Neural crest cell (in vitro differentiated cells): Measurements from ENCODE around the gene TP73. TPM values are rescaled to one million over a fixed set of nuclear protein-coding genes. Genes with fewer than 3 reads are reported as not detected.

Experiments used
- DNase-seq: peaks from one replicate; pipeline ENCODE4 v3.0.0; 2021; ENCODE audit warnings: low read depth, mixed read lengths, low spot score
- H3K27ac Mint-ChIP-seq: one replicate; pipeline ENCODE4 v1.8.0; 2021; ENCODE audit warnings: mild to moderate bottlenecking, mixed read lengths; ENCODE audit not compliant: unreplicated experiment
- H3K27me3 Mint-ChIP-seq: 2 replicates; pipeline ENCODE4 v1.8.0; 2021; ENCODE audit warnings: low read depth, mild to moderate bottlenecking, mixed read lengths
- H3K36me3 Mint-ChIP-seq: 2 replicates; pipeline ENCODE4 v1.8.0; 2021; ENCODE audit warnings: low read depth, mild to moderate bottlenecking, mixed read lengths
- H3K4me1 Mint-ChIP-seq: 2 replicates; pipeline ENCODE4 v1.8.0; 2021; ENCODE audit warnings: mixed read lengths
- H3K4me3 Mint-ChIP-seq: one replicate; pipeline ENCODE4 v1.8.0; 2021; ENCODE audit warnings: mild to moderate bottlenecking, mixed read lengths
- H3K9me3 Mint-ChIP-seq: 2 replicates; pipeline ENCODE4 v1.8.0; 2021; ENCODE audit warnings: mixed read lengths
- CTCF ChIP-seq: fragments of 200-600 bp; sonication (generic); conservative IDR thresholded peaks from 2 replicates; pipeline ENCODE4 v1.5.0; 2021; ENCODE audit warnings: antibody characterized with exemption, mild to moderate bottlenecking
- total RNA-seq: library from RNA; stranded (reverse); gene quantifications from 2 replicates; pipeline ENCODE4 v1.2.1, GENCODE V29; 2021

Gene TP73
- total RNA-seq, 1 donor from 2014 or later: 1.5 TPM

- no peaks in the 10 kb centered on the region for H3K27me3 Mint-ChIP-seq
- peaks cover 21% of the 10 kb centered on the region for H3K4me1 Mint-ChIP-seq
- no peak overlapping the region for H3K27ac Mint-ChIP-seq
- no peaks in the 10 kb centered on the region for H3K36me3 Mint-ChIP-seq
- H3K4me3 Mint-ChIP-seq: peak overlapping the region; percentile 39
- no peaks in the 10 kb centered on the region for H3K9me3 Mint-ChIP-seq
- TF ChIP-seq CTCF: no peak
- DNase-seq: no peak
Observed at GRCh38 chr1:3741566-3742438, 89.5 kb downstream of the TP73 start.

GRCh38 chr1:3742439-3743298 is 90.4 kb downstream of the TP73 start:
- Mint-ChIP-seq H3K4me1 (peaks cover 21% of the 10 kb centered on the region), H3K4me3 (peak overlapping the region; percentile 29), H3K27me3 (no peaks in the 10 kb centered on the region), H3K27ac (no peak overlapping the region), H3K36me3 (no peaks in the 10 kb centered on the region), H3K9me3 (no peaks in the 10 kb centered on the region)
- TF ChIP-seq CTCF: no peak
- DNase-seq: no peak

- Mint-ChIP-seq H3K27me3 (peaks cover 3% of the 10 kb centered on the region), H3K9me3 (no peaks in the 10 kb centered on the region), H3K27ac (no peak overlapping the region), H3K4me3 (peak overlapping the region; percentile 29), H3K4me1 (peaks cover 21% of the 10 kb centered on the region), H3K36me3 (no peaks in the 10 kb centered on the region)
- no peak for TF ChIP-seq CTCF
- DNase-seq: no peak
Observed at GRCh38 chr1:3743421-3743820, 91.1 kb downstream of the TP73 start.

GRCh38 chr1:3743826-3744225 is 91.5 kb downstream of the TP73 start:
- Mint-ChIP-seq H3K9me3 (no peaks in the 10 kb centered on the region), H3K4me3 (no peak overlapping the region), H3K36me3 (no peaks in the 10 kb centered on the region), H3K27me3 (peaks cover 6% of the 10 kb centered on the region), H3K27ac (no peak overlapping the region), H3K4me1 (peaks cover 21% of the 10 kb centered on the region)
- DNase-seq: no peak
- no peak for TF ChIP-seq CTCF

GRCh38 chr1:3744646-3745045 is 92.3 kb downstream of the TP73 start:
- no peaks in the 10 kb centered on the region for H3K9me3 Mint-ChIP-seq
- H3K27ac Mint-ChIP-seq: no peak overlapping the region
- H3K4me3 Mint-ChIP-seq: no peak overlapping the region
- DNase-seq: no peak
- H3K36me3 Mint-ChIP-seq: no peaks in the 10 kb centered on the region
- H3K27me3 Mint-ChIP-seq: peaks cover 14% of the 10 kb centered on the region
- no peak for TF ChIP-seq CTCF
- peaks cover 21% of the 10 kb centered on the region for H3K4me1 Mint-ChIP-seq
